Measurements from ENCODE around the gene IL1RAP.
A peak's percentile ranks its signal among the peaks of the same experiment; 100 is the strongest.

The IL1RAP gene

DNA sequence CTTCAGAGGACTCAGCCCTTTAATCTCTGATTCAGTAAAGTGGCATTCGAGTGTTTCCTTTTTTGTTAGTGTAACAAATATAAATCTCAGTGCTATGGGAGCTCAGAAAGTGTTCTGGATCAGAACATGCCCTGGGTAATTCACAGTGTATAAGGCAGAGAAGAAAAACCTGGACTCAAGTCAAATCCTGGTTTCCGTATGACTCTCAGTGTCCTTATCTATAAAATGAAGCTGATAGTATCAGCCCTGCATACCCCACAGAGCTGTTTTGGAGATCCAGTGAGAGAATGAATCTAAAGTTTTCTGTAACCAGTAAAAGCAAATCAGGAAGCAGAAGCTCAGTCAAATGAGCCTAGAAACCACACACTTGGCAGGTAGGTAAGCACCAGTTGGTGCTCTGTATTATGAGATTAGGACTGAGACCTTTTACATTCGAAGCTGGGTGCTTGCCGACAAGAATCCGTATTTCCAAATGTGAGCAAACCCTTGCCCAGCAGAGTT lies 67.2 kb downstream of the IL1RAP start:
- no peak for DNase-seq

- DNase-seq: no peak
These were observed 68.8 kb downstream of the IL1RAP start for GRCh38 chr3:190582667-190583066.

- peak; percentile 45 to 49 for DNase-seq
These were observed 72.1 kb downstream of the IL1RAP start for GRCh38 chr3:190585805-190586630.

- peak; percentile 49 to 53 for DNase-seq
These were observed 72.7 kb downstream of the IL1RAP start for GRCh38 chr3:190586631-190587011.

DNA sequence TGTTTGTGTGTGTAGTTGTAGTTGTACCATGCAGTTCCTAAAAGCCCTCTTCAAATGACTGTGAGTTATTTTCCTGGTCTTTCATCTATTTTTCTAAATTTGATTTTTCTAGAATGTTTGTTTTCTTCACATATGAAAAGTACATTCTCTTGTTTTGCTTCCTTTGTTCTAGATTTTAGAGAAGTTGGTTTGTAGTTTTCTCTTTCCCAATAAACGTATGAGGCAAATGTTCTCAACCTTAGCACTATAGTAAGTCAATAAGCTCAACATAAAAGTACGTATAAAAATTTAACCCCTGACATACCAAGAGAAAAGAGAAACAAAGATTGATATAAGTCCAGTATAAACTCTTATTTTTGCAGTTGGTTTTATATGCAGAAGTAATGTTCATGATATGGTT lies 74.7 kb downstream of the IL1RAP start:
- no peak for DNase-seq

DNA sequence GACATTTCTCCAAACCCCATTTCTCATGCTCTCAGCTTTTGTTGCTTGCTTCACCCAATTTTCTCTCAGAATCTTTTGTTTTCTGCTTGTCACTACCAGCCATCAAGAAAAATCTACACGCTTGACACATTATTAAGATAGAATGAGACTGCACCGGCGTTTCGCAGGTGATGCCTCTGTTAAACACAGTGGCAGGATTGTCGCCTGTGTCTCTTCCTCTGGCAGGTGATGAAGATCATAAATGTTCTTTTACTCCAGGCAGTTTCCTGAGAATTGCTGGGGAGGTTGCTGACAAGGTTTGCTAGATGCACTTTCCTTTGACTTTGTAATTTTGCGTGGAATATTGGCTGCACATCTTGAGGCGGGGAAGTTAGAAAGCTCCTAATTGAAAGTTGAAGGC lies 75.4 kb downstream of the IL1RAP start:
- DNase-seq: no peak

GRCh38 chr3:190591080-190591479 lies 77.2 kb downstream of the IL1RAP start:
- DNase-seq: no peak

DNA sequence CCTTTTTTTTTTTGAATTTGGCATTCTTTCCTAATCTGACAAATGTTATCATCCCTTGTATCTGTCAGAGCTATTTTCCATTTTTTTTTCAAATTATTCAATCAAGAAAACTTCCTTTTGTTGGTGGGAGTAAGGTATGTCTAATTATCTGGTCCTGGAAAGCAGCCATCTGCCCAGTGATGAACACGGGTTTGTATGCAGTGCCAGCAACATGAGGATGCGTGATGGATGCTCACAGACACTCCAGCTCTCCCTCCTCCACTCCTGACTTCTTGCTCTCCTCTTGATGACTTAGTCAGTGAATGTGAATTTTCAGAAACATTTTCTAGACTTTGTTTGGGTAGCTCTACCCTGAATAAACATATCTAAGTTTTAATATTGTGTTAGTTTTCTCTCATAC lies 79.2 kb downstream of the IL1RAP start:
- DNase-seq: no peak

DNA sequence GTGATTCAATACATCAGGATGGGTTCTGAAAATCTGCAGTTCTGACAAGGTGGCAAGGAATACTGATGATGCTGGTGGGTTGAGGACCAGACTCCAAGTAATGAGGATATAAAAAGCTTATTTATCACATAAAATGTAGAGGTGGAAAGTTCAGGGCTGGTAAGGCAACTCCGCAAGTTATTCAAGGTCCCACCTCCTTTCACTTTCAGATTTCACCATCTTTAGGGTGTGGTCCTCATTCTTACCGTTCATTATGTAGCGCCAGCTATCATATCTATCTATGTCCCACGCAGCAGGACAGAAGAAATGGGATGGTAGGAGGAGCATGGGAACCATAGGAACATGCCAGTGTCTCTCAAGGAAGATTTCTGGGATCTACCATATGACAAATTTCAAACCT lies 80.3 kb downstream of the IL1RAP start:
- no peak for DNase-seq

- no peak for DNase-seq
These were observed 81.4 kb downstream of the IL1RAP start for GRCh38 chr3:190595179-190595795.

DNA sequence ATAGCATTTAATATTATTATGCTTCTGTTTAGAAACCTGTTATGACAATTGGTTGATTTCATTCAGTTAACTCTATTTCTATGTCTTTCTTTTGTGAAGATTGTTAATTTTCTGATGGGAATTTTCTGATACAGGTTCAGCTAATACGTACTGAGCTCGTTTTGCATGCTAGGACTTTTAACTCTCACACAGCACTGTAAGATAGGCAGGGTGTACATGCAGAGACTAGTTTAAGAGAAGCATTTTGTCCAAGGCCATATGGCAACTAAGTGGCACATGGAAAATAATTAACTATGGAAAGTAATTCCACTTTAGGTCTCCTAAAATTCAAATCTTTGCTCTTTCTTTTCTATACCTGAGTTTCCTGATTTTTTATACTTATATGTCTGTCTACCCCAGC lies 81.9 kb downstream of the IL1RAP start:
- no peak for DNase-seq

DNA sequence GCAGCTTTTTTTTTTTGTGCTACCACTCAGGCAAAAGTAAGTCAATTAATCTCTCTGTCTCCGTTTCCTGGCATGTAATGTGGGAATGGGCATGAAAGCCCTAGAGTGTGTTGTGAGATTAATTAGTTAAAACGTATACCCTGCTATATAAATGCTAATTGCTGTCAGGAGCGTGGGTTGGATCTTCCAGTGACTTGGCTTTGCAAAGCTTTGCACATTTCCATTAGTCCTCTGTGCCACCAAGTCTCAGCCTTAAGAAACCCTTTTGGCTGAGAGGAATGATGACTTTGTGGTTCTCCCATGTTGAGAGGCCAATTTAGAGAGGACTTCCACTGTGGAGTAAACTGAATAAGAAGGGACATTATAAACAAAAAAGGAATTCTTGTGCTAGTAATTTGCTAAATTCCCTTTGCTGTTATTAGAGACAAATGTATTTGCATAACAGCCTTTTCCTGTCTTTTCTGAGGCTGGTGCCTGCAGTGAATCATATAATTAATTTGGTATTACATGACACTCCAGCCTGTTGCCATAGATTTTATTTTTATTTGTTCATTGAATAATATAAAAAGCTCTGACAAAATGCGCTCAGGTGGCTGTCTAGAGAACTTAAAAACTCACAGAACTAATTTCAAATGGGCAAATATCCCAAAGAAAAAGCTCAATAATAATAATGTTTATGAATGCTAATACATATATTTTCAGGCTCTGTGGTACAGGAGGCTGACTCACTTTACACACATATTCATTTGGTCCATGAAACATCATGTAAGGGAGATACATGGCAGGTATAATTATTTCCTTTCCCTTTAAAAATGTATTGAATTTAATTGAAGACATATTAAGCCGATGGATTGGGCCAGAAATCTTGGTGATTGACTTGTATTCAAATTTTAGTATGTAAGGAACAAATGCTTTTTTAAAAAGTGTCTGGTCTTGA lies 82.7 kb downstream of the IL1RAP start:
- DNase-seq: no peak

DNA sequence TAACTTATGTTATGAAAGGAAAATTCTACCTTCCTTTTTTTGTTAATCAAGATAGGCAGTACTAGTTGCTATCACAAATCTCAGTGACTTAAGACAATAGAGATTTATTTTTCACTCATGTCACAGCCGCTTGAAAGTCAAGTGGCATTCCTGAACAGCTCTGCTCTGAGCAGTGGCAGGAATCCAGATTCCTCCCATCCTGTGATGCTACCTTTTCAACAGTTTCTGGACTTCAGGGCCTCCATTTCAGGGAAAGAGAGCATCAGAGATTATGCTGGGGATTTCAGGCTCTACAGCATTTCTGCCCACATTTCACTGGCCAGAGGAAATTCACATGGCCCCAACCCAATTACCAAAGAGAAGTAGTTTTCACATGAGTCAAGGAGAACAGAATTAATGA lies 83.4 kb downstream of the IL1RAP start:
- no peak for DNase-seq

DNA sequence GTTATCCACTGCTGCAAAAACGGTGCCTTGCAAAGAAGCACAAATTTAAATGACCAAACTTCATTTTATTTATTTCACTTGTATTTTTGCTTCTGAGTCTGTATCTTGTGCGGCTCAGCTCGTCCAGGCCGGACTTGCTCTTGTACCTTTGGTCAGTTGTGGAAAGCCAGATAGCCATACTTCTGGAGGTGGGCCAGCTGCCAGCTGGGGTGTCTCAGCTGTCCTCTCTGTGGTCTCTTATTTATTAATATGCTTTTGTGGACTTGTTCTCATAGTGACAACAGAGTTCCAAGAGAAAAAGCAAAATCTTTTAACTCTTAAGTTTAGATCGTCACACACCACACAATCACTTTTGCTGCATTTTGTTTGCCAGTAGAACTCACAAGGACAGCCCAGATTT lies 87.7 kb downstream of the IL1RAP start:
- DNase-seq: no peak

DNA sequence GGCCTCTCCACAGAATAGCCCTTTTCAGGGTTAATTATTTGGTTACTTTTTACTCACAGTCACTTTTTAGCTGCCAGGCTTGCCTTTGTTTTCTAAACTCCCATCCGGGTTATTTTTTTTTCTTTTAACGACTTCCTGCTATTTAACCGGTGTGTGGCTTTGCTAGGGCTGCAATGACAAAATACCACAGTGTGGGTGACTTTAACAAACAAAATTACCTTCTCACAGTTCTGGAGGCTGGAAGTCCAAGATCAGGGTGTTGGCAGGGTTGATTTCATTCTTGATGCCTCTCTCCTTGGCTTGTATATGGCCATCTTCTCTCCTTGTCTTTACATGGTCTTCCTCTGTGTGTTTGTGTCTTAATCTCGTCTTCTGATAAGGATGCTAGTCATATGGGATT lies 91.5 kb downstream of the IL1RAP start:
- no peak for DNase-seq

DNA sequence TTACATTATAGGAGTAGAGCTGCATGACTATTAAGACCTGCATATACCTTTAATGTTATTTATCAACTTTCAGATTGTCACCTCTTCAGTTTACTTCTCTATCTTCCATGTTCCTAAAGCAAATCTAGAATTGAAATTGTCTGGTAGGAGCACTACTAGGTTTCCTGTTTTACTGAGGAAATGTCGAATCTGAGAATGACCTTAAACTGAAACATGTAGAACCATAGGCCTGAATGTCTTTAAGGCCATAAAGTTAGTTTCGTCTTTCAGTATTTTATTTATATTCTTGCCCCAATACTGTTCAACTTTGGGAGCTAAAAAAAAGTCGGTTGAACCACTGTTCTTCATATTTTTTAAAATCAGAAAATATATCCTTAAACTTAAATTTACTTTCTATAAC lies 92.7 kb downstream of the IL1RAP start:
- no peak for DNase-seq

DNA sequence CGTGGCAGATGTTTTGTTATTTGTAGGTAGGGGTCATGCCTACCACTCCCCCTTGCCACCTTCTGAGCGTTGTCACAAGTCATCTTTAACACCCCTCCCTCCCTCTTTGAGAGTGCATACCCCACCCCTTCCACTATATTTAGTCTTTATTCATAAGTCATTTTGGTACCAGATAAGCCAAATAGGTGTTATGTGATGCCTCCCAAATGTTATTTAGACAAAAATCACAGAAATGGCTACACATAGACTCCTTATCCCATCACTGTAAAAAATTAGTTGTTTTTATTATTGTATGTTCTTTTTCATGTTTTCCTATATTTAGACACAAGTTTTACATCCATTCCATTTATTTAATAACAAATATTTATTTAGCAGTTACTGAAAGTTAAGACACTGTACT lies 93.1 kb downstream of the IL1RAP start:
- no peak for DNase-seq

GRCh38 chr3:190608850-190609589 lies 95.1 kb downstream of the IL1RAP start:
- DNase-seq: no peak

GRCh38 chr3:190614226-190615059 lies 100.6 kb downstream of the IL1RAP start:
- DNase-seq: no peak

GRCh38 chr3:190615060-190615384 lies 101.1 kb downstream of the IL1RAP start:
- DNase-seq: no peak

DNA sequence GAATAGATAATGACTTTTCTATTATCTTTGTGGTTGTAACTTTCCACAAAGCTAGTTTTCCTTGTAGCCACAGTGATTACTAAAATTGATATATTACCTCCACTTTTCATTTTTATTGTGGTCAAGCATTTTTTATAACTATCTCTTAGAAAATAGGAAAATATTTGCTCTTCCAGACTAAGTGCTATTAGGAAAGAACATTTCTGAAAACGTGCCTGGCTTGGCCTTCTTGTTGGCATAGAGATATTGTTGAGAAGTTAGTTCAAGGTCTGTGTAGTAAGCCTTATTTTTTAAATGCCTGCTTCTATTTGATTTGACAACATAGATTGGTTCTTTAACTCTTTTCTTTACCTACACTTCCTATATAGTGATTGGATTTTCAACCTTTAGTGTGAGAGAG lies 101.7 kb downstream of the IL1RAP start:
- no peak for DNase-seq

DNA sequence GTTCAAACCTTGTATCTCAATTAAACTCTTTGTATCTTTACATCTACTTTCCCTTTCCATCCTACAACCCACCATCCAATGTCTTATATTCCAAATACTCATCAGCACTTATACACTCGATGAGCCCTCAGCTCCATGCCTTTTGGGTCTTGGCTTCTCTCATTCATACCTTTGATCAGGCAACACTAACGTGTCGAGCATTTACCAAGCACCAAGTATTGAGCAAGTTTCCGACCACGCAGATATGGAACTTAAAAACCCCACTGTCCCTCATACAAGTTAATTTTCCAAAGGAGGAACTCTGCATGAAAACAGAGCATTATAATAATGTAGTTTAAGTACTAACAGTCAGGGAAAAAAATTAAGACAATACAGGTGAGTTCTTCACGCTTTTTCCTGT lies 102.8 kb downstream of the IL1RAP start:
- no peak for DNase-seq
